MM.1S (cell line): ENCODE measurements around the gene GLOD5.

ENCODE experiments used
- EZH2phosphoT487 ChIP-seq: fragments of 300-600 bp; sonication (generic); IDR thresholded peaks from 2 replicates; pipeline ENCODE4 v1.6.1; 2018; ENCODE audit warnings: antibody characterized with exemption, low read length
- TF ChIP-seq, protein P1 (sequence below): fragments of 300-600 bp; sonication (generic); IDR thresholded peaks from 2 replicates; pipeline ENCODE4 v1.5.1; 2016; ENCODE audit warnings: antibody characterized with exemption, low read length, mixed read lengths

DNA sequence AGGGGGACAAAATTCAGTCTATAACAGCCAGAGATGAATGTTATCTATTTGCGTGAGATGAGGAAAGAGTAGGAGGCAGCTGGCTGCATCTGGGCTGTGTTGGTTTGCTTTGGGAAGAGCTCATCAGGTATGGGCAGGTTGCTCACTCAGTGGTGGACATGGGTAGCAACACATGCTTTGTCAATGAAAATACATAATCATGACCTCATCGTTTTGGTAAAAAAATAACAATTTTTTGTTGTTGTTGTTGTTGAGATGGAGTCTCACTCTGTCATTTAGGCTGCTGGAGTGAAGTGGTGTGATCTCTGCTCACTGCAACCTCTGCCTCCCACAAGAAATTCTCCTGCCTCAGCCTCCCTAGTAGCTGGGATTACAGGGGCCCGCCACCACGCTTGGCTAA lies 16.3 kb upstream of the GLOD5 start:
- TF ChIP-seq, protein P1, sequence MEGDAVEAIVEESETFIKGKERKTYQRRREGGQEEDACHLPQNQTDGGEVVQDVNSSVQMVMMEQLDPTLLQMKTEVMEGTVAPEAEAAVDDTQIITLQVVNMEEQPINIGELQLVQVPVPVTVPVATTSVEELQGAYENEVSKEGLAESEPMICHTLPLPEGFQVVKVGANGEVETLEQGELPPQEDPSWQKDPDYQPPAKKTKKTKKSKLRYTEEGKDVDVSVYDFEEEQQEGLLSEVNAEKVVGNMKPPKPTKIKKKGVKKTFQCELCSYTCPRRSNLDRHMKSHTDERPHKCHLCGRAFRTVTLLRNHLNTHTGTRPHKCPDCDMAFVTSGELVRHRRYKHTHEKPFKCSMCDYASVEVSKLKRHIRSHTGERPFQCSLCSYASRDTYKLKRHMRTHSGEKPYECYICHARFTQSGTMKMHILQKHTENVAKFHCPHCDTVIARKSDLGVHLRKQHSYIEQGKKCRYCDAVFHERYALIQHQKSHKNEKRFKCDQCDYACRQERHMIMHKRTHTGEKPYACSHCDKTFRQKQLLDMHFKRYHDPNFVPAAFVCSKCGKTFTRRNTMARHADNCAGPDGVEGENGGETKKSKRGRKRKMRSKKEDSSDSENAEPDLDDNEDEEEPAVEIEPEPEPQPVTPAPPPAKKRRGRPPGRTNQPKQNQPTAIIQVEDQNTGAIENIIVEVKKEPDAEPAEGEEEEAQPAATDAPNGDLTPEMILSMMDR: no peak
- TF ChIP-seq EZH2phosphoT487: no peak
